Activated CD4-positive, alpha-beta memory T cell treated with anti-CD3 and anti-CD28 coated beads for 36 hours (primary cell): ENCODE results near the gene NPHP4. TPM values are rescaled to one million over a fixed set of nuclear protein-coding genes. Genes with fewer than 3 reads are reported as not detected.
"Not testable (repeated sequence)": the region's sequence is repeated elsewhere in the genome, so short reads cannot be mapped to it uniquely, and the experiment has no call there.

ENCODE experiments used
- CTCF ChIA-PET: fragments of 350-600 bp; sonication (Branson Sonifier 250); formaldehyde crosslinking; loops from one replicate; lab custom pipeline; 2021; ENCODE audit warnings: antibody characterized with exemption, inconsistent platforms; lab: Charles Lee
- POLR2A ChIA-PET: fragments of 350-600 bp; sonication (Branson Sonifier 250); formaldehyde crosslinking; loops from one replicate; lab custom pipeline; 2021; ENCODE audit warnings: antibody characterized with exemption; lab: Charles Lee
- DNase-seq: peaks from one replicate; pipeline ENCODE4 v3.0.0-alpha.2; 2020
- H3K27ac Mint-ChIP-seq: one replicate; pipeline ENCODE4 v1.8.0; 2021; ENCODE audit warnings: mixed read lengths
- H3K27me3 Mint-ChIP-seq: one replicate; pipeline ENCODE4 v1.8.0; 2021; ENCODE audit warnings: mixed read lengths
- H3K36me3 Mint-ChIP-seq: one replicate; pipeline ENCODE4 v1.8.0; 2021; ENCODE audit warnings: mixed read lengths
- H3K4me1 Mint-ChIP-seq: one replicate; pipeline ENCODE4 v1.8.0; 2021; ENCODE audit warnings: low read depth, mixed read lengths
- H3K4me3 Mint-ChIP-seq: one replicate; pipeline ENCODE4 v1.8.0; 2021; ENCODE audit warnings: mild to moderate bottlenecking, mixed read lengths
- H3K9me3 Mint-ChIP-seq: one replicate; pipeline ENCODE4 v1.8.0; 2021; ENCODE audit warnings: mixed read lengths
- intact Hi-C: fragments of 100-400 bp; cut with micrococcal nuclease; formaldehyde crosslinking; loops from one replicate; pipeline ENCODE4 v1.15.1; 2023
- total RNA-seq, 2 experiments: library from RNA; stranded (reverse); gene quantifications; one replicate each; pipeline ENCODE4 v1.2.3, GENCODE V29; 2021

Gene NPHP4
- total RNA-seq, 2 experiments from 2014 or later, result 14.0 to 14.6 TPM

- Mint-ChIP-seq H3K4me1 (no peaks in the 10 kb centered on the region), H3K36me3 (no peaks in the 10 kb centered on the region), H3K27ac (no peak overlapping the region), H3K9me3 (no peaks in the 10 kb centered on the region), H3K4me3 (no peak overlapping the region), H3K27me3 (no peaks in the 10 kb centered on the region)
- ChIA-PET POLR2A (no interaction called here), CTCF (no interaction called here)
- no peak for DNase-seq
- intact Hi-C loops, result no loop called here
These were observed 135.2 kb downstream of the NPHP4 start for GRCh38 chr1:5857011-5857410.

- CTCF ChIA-PET, result no interaction called here
- no peak overlapping the region for H3K4me3 Mint-ChIP-seq
- no peaks in the 10 kb centered on the region for H3K9me3 Mint-ChIP-seq
- H3K36me3 Mint-ChIP-seq, result no peaks in the 10 kb centered on the region
- DNase-seq, result no peak
- intact Hi-C loops, result no loop called here
- H3K27ac Mint-ChIP-seq, result no peak overlapping the region
- POLR2A ChIA-PET, result no interaction called here
- no peaks in the 10 kb centered on the region for H3K4me1 Mint-ChIP-seq
- H3K27me3 Mint-ChIP-seq, result no peaks in the 10 kb centered on the region
These were observed 135.9 kb downstream of the NPHP4 start for GRCh38 chr1:5856246-5856815.

- no peak for DNase-seq
- no peaks in the 10 kb centered on the region for H3K36me3 Mint-ChIP-seq
- no peaks in the 10 kb centered on the region for H3K27me3 Mint-ChIP-seq
- H3K4me3 Mint-ChIP-seq, result no peak overlapping the region
- intact Hi-C loops, result no loop called here
- ChIA-PET CTCF (no interaction called here), POLR2A (no interaction called here)
- H3K4me1 Mint-ChIP-seq, result no peaks in the 10 kb centered on the region
- no peak overlapping the region for H3K27ac Mint-ChIP-seq
- H3K9me3 Mint-ChIP-seq, result no peaks in the 10 kb centered on the region
These were observed 136.9 kb downstream of the NPHP4 start for GRCh38 chr1:5855196-5855897.

GRCh38 chr1:5854754-5855153 lies 137.5 kb downstream of the NPHP4 start:
- no peaks in the 10 kb centered on the region for H3K4me1 Mint-ChIP-seq
- no peak overlapping the region for H3K4me3 Mint-ChIP-seq
- H3K9me3 Mint-ChIP-seq, result no peaks in the 10 kb centered on the region
- DNase-seq, result no peak
- H3K27ac Mint-ChIP-seq, result no peak overlapping the region
- H3K36me3 Mint-ChIP-seq, result no peaks in the 10 kb centered on the region
- ChIA-PET POLR2A (no interaction called here), CTCF (no interaction called here)
- H3K27me3 Mint-ChIP-seq, result no peaks in the 10 kb centered on the region
- intact Hi-C loops, result no loop called here

GRCh38 chr1:5853858-5854257 lies 138.4 kb downstream of the NPHP4 start:
- intact Hi-C loops, CTCF ChIA-PET, H3K27me3 Mint-ChIP-seq, H3K27ac Mint-ChIP-seq, POLR2A ChIA-PET, H3K36me3 Mint-ChIP-seq, H3K4me1 Mint-ChIP-seq, H3K9me3 Mint-ChIP-seq, H3K4me3 Mint-ChIP-seq, DNase-seq: not testable (repeated sequence)

- no peak for DNase-seq
- POLR2A ChIA-PET, result no interaction called here
- no peaks in the 10 kb centered on the region for H3K9me3 Mint-ChIP-seq
- H3K36me3 Mint-ChIP-seq, result no peaks in the 10 kb centered on the region
- CTCF ChIA-PET, result no interaction called here
- intact Hi-C loops, result no loop called here
- no peak overlapping the region for H3K27ac Mint-ChIP-seq
- H3K27me3 Mint-ChIP-seq, result peaks cover 5% of the 10 kb centered on the region
- H3K4me3 Mint-ChIP-seq, result no peak overlapping the region
- H3K4me1 Mint-ChIP-seq, result no peaks in the 10 kb centered on the region
These were observed 141.7 kb downstream of the NPHP4 start for GRCh38 chr1:5850503-5850902.

GRCh38 chr1:5849550-5849949 lies 142.7 kb downstream of the NPHP4 start:
- POLR2A ChIA-PET, result no interaction called here
- CTCF ChIA-PET, result no interaction called here
- no peak for DNase-seq
- no peak overlapping the region for H3K27ac Mint-ChIP-seq
- no peaks in the 10 kb centered on the region for H3K9me3 Mint-ChIP-seq
- no peak overlapping the region for H3K4me3 Mint-ChIP-seq
- intact Hi-C loops, result no loop called here
- H3K4me1 Mint-ChIP-seq, result no peaks in the 10 kb centered on the region
- H3K27me3 Mint-ChIP-seq, result peaks cover 5% of the 10 kb centered on the region
- no peaks in the 10 kb centered on the region for H3K36me3 Mint-ChIP-seq

- intact Hi-C loops, result no loop called here
- ChIA-PET CTCF (no interaction called here), POLR2A (no interaction called here)
These were observed 145.1 kb downstream of the NPHP4 start for GRCh38 chr1:5847013-5847659.

GRCh38 chr1:5845376-5845775 lies 146.8 kb downstream of the NPHP4 start:
- CTCF ChIA-PET, result no interaction called here
- no peak for DNase-seq
- intact Hi-C loops, result no loop called here
- H3K4me3 Mint-ChIP-seq, result no peak overlapping the region
- POLR2A ChIA-PET, result no interaction called here
- H3K4me1 Mint-ChIP-seq, result no peaks in the 10 kb centered on the region
- H3K9me3 Mint-ChIP-seq, result no peaks in the 10 kb centered on the region
- no peaks in the 10 kb centered on the region for H3K36me3 Mint-ChIP-seq
- H3K27ac Mint-ChIP-seq, result no peak overlapping the region
- H3K27me3 Mint-ChIP-seq, result peaks cover 5% of the 10 kb centered on the region

More at GRCh38 chr1:5847013-5847659, 145.1 kb downstream of the NPHP4 start:
- no peaks in the 10 kb centered on the region for H3K4me1 Mint-ChIP-seq
- H3K27me3 Mint-ChIP-seq, result peaks cover 5% of the 10 kb centered on the region
- H3K36me3 Mint-ChIP-seq, result no peaks in the 10 kb centered on the region
- H3K4me3 Mint-ChIP-seq, result no peak overlapping the region
- no peaks in the 10 kb centered on the region for H3K9me3 Mint-ChIP-seq
- H3K27ac Mint-ChIP-seq, result no peak overlapping the region
- DNase-seq, result no peak

GRCh38 chr1:5844442-5844841 lies 147.8 kb downstream of the NPHP4 start:
- Mint-ChIP-seq H3K9me3 (no peaks in the 10 kb centered on the region), H3K36me3 (no peaks in the 10 kb centered on the region), H3K27ac (no peak overlapping the region), H3K4me3 (no peak overlapping the region), H3K4me1 (no peaks in the 10 kb centered on the region), H3K27me3 (peaks cover 5% of the 10 kb centered on the region)
- ChIA-PET CTCF (no interaction called here), POLR2A (no interaction called here)
- intact Hi-C loops, result no loop called here
- DNase-seq, result no peak

- H3K27me3 Mint-ChIP-seq, result peaks cover 5% of the 10 kb centered on the region
- intact Hi-C loops, result no loop called here
- no peaks in the 10 kb centered on the region for H3K9me3 Mint-ChIP-seq
- DNase-seq, result no peak
- ChIA-PET CTCF (no interaction called here), POLR2A (no interaction called here)
- H3K36me3 Mint-ChIP-seq, result no peaks in the 10 kb centered on the region
- no peak overlapping the region for H3K27ac Mint-ChIP-seq
- H3K4me1 Mint-ChIP-seq, result no peaks in the 10 kb centered on the region
- H3K4me3 Mint-ChIP-seq, result no peak overlapping the region
These were observed 148.6 kb downstream of the NPHP4 start for GRCh38 chr1:5843521-5844096.

GRCh38 chr1:5842679-5843078 lies 149.5 kb downstream of the NPHP4 start:
- H3K4me3 Mint-ChIP-seq, result no peak overlapping the region
- peaks cover 5% of the 10 kb centered on the region for H3K27me3 Mint-ChIP-seq
- intact Hi-C loops, result no loop called here
- DNase-seq, result no peak
- POLR2A ChIA-PET, result no interaction called here
- CTCF ChIA-PET, result no interaction called here
- H3K36me3 Mint-ChIP-seq, result no peaks in the 10 kb centered on the region
- H3K4me1 Mint-ChIP-seq, result no peaks in the 10 kb centered on the region
- no peak overlapping the region for H3K27ac Mint-ChIP-seq
- H3K9me3 Mint-ChIP-seq, result no peaks in the 10 kb centered on the region
